ENCODE results near the gene FREM2.

FREM2 gene

DNA sequence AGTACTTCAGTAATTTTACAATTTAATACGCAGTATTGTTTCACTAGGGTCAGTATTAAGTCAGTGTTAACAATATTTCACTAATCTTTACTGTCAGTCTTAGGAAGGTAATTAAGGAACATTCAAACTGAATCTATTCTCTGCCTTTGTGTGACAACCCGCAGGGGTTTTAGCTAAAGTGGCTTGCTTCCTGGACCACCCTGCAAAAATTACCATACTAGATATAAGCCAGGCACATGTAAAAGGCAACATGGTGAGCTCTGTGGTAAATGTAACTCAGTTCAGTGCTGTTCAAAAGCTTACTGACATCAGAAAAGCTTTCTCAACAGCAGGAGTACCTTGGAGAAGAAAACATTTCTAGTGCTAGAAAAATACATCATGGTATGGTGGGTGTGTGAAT lies 116.7 kb downstream of the FREM2 start:
- no peaks in the 10 kb centered on the region for H4K20me1 ChIP-seq (ENCODE audit: insufficient read depth, low read length)
- TF ChIP-seq EZH2 (optimal IDR thresholded peaks at IDR 0.05; ENCODE audit: low read depth, low read length) (no peak), EZH2phosphoT487 (IDR thresholded peaks at IDR 0.05; ENCODE audit: low read length) (no peak)
- TF ChIP-seq, protein P1, sequence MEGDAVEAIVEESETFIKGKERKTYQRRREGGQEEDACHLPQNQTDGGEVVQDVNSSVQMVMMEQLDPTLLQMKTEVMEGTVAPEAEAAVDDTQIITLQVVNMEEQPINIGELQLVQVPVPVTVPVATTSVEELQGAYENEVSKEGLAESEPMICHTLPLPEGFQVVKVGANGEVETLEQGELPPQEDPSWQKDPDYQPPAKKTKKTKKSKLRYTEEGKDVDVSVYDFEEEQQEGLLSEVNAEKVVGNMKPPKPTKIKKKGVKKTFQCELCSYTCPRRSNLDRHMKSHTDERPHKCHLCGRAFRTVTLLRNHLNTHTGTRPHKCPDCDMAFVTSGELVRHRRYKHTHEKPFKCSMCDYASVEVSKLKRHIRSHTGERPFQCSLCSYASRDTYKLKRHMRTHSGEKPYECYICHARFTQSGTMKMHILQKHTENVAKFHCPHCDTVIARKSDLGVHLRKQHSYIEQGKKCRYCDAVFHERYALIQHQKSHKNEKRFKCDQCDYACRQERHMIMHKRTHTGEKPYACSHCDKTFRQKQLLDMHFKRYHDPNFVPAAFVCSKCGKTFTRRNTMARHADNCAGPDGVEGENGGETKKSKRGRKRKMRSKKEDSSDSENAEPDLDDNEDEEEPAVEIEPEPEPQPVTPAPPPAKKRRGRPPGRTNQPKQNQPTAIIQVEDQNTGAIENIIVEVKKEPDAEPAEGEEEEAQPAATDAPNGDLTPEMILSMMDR (IDR thresholded peaks at IDR 0.05; ENCODE audit: low read length), result no peak
- no peaks in the 10 kb centered on the region for H3K27me3 ChIP-seq (replicated peaks; ENCODE audit: insufficient read depth, low read length)
- H3F3A ChIP-seq (ENCODE audit: insufficient read depth, low read length), result no peaks in the 10 kb centered on the region
- DNase-seq, result no peak
- H3K27ac ChIP-seq (ENCODE audit: low read length), result no peak overlapping the region
- no peak overlapping the region for H3K4me2 ChIP-seq (ENCODE audit: low read depth, low read length)
- no peak overlapping the region for H2AFZ ChIP-seq (ENCODE audit: low read length)
- H3K79me2 ChIP-seq (ENCODE audit: low read length), result no peaks in the 10 kb centered on the region
- H3K4me3 ChIP-seq (ENCODE audit: low read length), result no peak overlapping the region
- H3K9me2 ChIP-seq (replicated peaks; ENCODE audit: insufficient read depth, low read length), result no peaks in the 10 kb centered on the region
- H3K4me1 ChIP-seq (ENCODE audit: low read length), result no peaks in the 10 kb centered on the region
- H3K9ac ChIP-seq (ENCODE audit: low read length), result no peak overlapping the region
- H3K9me3 ChIP-seq (replicated peaks; ENCODE audit: insufficient read depth, low read length), result no peaks in the 10 kb centered on the region
- no peaks in the 10 kb centered on the region for H3K36me3 ChIP-seq (replicated peaks; ENCODE audit: insufficient read depth, low read length)

DNA sequence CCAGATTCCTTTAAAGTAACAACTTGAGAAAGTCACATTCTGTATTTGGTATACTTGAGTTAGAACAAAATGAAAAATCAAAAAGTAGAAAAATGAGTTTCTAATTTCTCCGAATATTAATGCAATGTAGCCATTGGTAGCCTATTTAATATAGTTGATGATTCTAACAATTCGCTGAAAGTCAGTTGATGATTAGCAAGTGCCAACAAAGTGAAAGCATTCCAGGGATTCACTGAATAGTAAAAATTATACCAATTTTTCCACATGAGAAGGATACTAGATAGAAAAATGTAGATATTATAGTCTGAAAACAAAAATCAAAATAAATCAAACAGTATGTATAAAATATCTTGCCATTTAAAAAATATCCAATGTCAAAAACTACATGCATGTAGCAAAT lies 117.2 kb downstream of the FREM2 start:
- no peaks in the 10 kb centered on the region for H3K36me3 ChIP-seq (replicated peaks; ENCODE audit: insufficient read depth, low read length)
- DNase-seq, result no peak
- H4K20me1 ChIP-seq (ENCODE audit: insufficient read depth, low read length), result no peaks in the 10 kb centered on the region
- H3K4me1 ChIP-seq (ENCODE audit: low read length), result no peaks in the 10 kb centered on the region
- H3K9me2 ChIP-seq (replicated peaks; ENCODE audit: insufficient read depth, low read length), result no peaks in the 10 kb centered on the region
- no peak overlapping the region for H3K9ac ChIP-seq (ENCODE audit: low read length)
- TF ChIP-seq, protein P1 (IDR thresholded peaks at IDR 0.05; ENCODE audit: low read length), result no peak
- TF ChIP-seq EZH2 (optimal IDR thresholded peaks at IDR 0.05; ENCODE audit: low read depth, low read length) (no peak), EZH2phosphoT487 (IDR thresholded peaks at IDR 0.05; ENCODE audit: low read length) (no peak)
- H3K27ac ChIP-seq (ENCODE audit: low read length), result no peak overlapping the region
- no peak overlapping the region for H3K4me3 ChIP-seq (ENCODE audit: low read length)
- no peaks in the 10 kb centered on the region for H3K79me2 ChIP-seq (ENCODE audit: low read length)
- no peaks in the 10 kb centered on the region for H3F3A ChIP-seq (ENCODE audit: insufficient read depth, low read length)
- H2AFZ ChIP-seq (ENCODE audit: low read length), result no peak overlapping the region
- no peaks in the 10 kb centered on the region for H3K27me3 ChIP-seq (replicated peaks; ENCODE audit: insufficient read depth, low read length)
- H3K9me3 ChIP-seq (replicated peaks; ENCODE audit: insufficient read depth, low read length), result no peaks in the 10 kb centered on the region
- H3K4me2 ChIP-seq (ENCODE audit: low read depth, low read length), result no peak overlapping the region

GRCh38 chr13:38804536-38804935 lies 117.7 kb downstream of the FREM2 start:
- H3K79me2 ChIP-seq (ENCODE audit: low read length), result no peaks in the 10 kb centered on the region
- no peak overlapping the region for H3K27ac ChIP-seq (ENCODE audit: low read length)
- TF ChIP-seq EZH2phosphoT487 (IDR thresholded peaks at IDR 0.05; ENCODE audit: low read length) (no peak), EZH2 (optimal IDR thresholded peaks at IDR 0.05; ENCODE audit: low read depth, low read length) (no peak)
- TF ChIP-seq, protein P1 (IDR thresholded peaks at IDR 0.05; ENCODE audit: low read length), result no peak
- H3K9me3 ChIP-seq (replicated peaks; ENCODE audit: insufficient read depth, low read length), result no peaks in the 10 kb centered on the region
- no peaks in the 10 kb centered on the region for H3K27me3 ChIP-seq (replicated peaks; ENCODE audit: insufficient read depth, low read length)
- H2AFZ ChIP-seq (ENCODE audit: low read length), result no peak overlapping the region
- H3K4me1 ChIP-seq (ENCODE audit: low read length), result no peaks in the 10 kb centered on the region
- H4K20me1 ChIP-seq (ENCODE audit: insufficient read depth, low read length), result no peaks in the 10 kb centered on the region
- DNase-seq, result no peak
- no peaks in the 10 kb centered on the region for H3K9me2 ChIP-seq (replicated peaks; ENCODE audit: insufficient read depth, low read length)
- no peak overlapping the region for H3K4me3 ChIP-seq (ENCODE audit: low read length)
- no peak overlapping the region for H3K4me2 ChIP-seq (ENCODE audit: low read depth, low read length)
- no peaks in the 10 kb centered on the region for H3F3A ChIP-seq (ENCODE audit: insufficient read depth, low read length)
- H3K9ac ChIP-seq (ENCODE audit: low read length), result no peak overlapping the region
- no peaks in the 10 kb centered on the region for H3K36me3 ChIP-seq (replicated peaks; ENCODE audit: insufficient read depth, low read length)

All from MM.1S (cell line).